HL-60/S4 (cell line): ENCODE data around the gene CTBP2.
"Not testable (repeated sequence)": the region's sequence is repeated elsewhere in the genome, so short reads cannot be mapped to it uniquely, and the experiment has no call there.

Source experiments
- in situ Hi-C: fragments of 300-500 bp; cut with MboI; formaldehyde crosslinking; loops from 2 replicates; pipeline ENCODE4 v1.14.3; 2022; ENCODE audit warnings: low sequenced_read_pairs

Gene CTBP2

GRCh38 chr10:124999433-125000365 is 160.7 kb downstream of the CTBP2 start:
- in situ Hi-C loops: no loop called here

- in situ Hi-C loops: no loop called here
Observed at GRCh38 chr10:124998624-124999291, 161.6 kb downstream of the CTBP2 start.

- in situ Hi-C loops: no loop called here
Observed at GRCh38 chr10:124997771-124998623, 162.4 kb downstream of the CTBP2 start.

GRCh38 chr10:124997306-124997705 is 163.1 kb downstream of the CTBP2 start:
- in situ Hi-C loops: no loop called here

- in situ Hi-C loops: no loop called here
Observed at GRCh38 chr10:124996854-124997215, 163.5 kb downstream of the CTBP2 start.

GRCh38 chr10:124996127-124996853 is 164.1 kb downstream of the CTBP2 start:
- in situ Hi-C loops: no loop called here

GRCh38 chr10:124995605-124996004 is 164.8 kb downstream of the CTBP2 start:
- in situ Hi-C loops: no loop called here

GRCh38 chr10:124994573-124995473 is 165.5 kb downstream of the CTBP2 start:
- in situ Hi-C loops: no loop called here

- in situ Hi-C loops: no loop called here
Observed at GRCh38 chr10:124993736-124994451, 166.5 kb downstream of the CTBP2 start.

- in situ Hi-C loops: no loop called here
Observed at GRCh38 chr10:124993345-124993708, 167.0 kb downstream of the CTBP2 start.

GRCh38 chr10:124992462-124993344 is 167.7 kb downstream of the CTBP2 start:
- in situ Hi-C loops: no loop called here

- in situ Hi-C loops: no loop called here
Observed at GRCh38 chr10:124991835-124992234, 168.5 kb downstream of the CTBP2 start.

- in situ Hi-C loops: no loop called here
Observed at GRCh38 chr10:124990671-124991625, 169.4 kb downstream of the CTBP2 start.

- in situ Hi-C loops: no loop called here
Observed at GRCh38 chr10:124989526-124989925, 170.8 kb downstream of the CTBP2 start.

- in situ Hi-C loops: not testable (repeated sequence)
Observed at GRCh38 chr10:124988753-124989152, 171.6 kb downstream of the CTBP2 start.

- in situ Hi-C loops: no loop called here
Observed at GRCh38 chr10:124987788-124988187, 172.6 kb downstream of the CTBP2 start.

GRCh38 chr10:124985162-124985561 is 175.2 kb downstream of the CTBP2 start:
- in situ Hi-C loops: no loop called here
